ENCODE measurements around the gene DICER1.

Gene DICER1

DNA sequence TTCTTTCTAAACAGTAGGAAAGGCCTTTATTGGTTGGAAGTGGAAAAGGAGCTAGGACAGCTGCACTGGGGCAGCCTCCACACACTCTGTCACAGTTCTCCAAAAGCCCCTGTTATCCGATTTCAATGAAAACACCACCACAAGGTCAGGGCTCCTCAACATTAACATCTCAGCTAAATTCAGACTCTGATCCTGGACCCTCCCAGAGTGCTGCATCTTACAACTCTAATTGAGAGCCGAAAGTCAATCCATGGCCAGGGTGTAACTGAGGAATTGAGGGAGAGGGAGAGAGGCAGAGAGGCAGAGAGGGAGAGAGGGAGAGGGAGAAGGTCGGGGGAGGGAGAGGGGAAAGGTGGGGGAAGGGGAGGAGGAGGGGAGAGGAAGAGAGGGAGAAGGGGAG, 32.1 kb downstream of the DICER1 start:
- no peak for DNase-seq (ENCODE audit: low read depth)

DNA sequence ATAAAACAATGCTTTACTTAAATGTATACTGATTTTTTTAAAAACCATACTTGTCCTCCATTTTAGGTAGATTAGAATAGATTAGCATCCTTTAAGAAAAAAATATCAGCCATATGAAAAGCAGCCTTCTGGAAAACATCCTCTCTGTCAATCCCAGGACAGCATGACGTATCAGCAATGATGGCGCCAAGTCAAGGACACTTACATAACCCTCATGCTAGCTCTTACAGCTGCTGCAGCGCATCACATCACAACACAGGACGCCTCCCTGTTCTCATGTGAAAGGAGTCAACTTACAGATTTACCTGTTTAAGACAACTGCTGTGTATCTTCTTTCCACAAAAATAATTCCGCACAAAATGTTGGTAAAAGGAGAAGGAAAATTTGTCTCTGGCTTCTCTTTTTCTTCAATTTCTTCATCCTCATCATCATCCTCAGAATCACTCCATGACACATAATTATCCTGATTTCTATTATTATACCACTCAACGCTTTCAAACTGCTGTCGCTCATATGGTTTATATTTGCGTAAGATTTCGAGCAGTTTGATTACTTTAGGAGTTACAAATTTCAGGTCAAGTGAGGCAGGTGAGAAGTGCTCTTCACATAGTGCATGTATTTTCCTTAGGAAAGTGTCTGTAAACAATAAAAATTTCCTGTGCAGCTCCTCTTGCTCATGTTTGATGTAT, 33.3 kb downstream of the DICER1 start:
- DNase-seq (ENCODE audit: low read depth): no peak

DNA sequence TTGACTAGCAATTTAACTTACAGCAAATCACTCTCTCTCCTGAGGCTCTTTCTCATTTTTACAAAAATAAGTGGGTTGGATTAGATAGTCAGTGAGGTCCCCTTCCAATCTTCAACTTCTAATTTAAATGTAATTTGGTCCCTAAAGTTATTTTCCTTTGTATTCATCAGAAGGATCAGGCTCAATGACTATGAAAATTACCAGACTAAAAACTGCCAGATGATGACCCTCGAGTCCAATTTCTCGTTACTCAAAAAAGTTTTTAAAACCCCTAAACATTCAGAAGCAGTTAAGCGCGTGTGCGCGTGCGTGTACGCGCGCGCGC, 34.7 kb downstream of the DICER1 start:
- no peak for DNase-seq (ENCODE audit: low read depth)

DNA sequence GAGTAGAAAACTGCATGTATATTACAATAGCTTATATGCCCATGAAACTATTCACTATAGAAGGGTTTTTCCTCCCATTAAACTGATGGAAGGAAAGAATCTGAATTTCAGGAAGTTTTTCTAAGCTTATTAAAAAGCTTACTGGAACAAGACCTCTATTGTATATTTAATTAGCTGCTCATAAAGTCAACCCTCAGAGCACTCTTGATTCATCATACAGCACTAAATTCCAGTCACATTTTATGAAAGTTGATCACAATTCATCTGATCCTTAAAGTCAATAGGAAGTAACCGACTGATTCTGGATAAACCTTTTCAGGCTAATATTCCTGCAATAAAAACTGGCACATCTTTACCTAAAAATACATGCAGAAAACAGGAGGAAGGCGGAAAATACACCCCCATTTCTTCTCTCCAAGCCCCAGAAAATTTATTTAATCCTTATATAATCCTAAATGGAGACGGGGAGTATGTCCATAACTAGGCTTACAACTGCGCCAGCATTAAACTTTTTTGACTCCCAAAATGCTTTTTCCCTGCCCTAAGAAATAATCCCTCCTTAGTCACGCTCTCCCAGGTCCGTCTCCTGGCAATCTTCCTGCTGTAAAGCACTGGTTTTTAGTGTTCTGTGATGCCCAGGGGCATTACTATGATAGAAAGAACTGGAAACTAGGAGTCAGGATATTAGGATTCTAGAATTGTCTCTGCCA, 35.3 kb downstream of the DICER1 start:
- DNase-seq (ENCODE audit: low read depth): no peak

DNA sequence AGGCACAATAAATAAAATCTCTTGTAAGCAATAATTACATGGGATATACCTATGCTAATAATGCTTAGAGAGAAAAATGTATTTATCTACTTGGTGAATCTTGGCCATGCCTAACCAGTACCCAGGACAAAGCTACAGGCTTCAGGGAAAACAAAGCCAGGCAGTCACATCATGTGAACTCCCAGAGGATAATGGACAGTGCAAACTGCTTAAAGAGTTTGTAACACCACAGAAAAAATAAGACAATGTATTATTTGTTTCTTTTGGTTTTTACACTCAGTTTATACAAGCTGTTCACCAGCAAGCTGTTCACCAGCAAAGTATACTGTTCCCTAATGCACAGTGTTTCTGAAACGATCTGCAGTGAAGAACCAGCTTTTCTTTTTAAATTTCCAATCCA, 38.0 kb downstream of the DICER1 start:
- no peak for DNase-seq (ENCODE audit: low read depth)

DNA sequence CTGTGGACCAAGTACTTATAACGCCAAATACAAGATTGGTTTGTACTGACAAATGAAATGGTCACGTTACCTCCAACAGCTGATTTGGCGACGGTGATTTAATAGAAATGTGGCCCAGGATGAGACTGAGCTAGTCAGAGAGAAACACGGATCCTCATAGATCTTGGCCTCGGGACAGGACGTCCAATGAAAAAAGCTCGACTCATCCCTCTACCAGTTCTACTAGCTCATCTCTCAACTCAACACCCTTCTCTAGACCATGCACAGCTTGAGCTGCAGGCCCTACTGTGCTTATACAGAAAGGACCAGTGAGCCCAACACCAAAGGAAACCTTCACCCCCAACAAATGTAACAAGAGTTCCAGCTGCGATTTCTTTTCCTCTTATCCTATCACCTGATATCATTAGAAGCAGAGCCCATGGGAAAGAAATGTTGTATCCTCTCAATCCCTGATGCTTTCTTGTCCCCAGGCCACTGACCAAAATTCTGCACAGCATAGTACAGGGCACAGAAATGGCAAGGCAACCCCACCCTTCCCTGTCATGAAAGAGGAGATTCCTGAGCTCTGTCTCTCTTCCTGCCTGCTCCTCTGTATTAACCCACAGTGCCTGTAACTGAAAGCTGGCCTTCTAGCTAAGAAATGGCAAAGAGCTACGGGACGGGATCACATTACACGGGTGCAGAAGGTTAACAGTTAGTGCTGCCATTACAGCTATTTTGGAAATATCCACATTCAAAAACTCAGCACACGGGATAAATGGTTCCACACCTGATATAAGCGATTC, 39.2 kb downstream of the DICER1 start:
- DNase-seq (ENCODE audit: low read depth): no peak

DNA sequence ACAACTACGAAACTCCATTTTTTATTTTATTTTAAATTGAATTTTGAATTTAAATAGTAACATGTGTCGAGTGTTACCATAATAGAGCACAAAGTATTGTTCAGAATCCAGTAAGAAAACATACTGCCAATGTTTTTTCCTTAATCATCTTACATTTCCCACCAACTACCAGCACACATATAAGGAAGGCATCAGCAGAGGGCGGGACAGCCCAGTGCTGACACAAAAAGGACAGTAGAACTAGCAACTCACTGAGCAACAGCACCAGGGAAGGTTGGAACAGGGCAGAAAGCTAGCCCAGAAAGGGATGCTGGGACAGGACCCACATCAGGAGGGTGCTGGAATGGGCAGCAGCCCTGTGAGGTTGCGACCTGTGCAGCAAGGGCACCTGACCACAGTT, 43.9 kb downstream of the DICER1 start:
- no peak for DNase-seq (ENCODE audit: low read depth)

DNA sequence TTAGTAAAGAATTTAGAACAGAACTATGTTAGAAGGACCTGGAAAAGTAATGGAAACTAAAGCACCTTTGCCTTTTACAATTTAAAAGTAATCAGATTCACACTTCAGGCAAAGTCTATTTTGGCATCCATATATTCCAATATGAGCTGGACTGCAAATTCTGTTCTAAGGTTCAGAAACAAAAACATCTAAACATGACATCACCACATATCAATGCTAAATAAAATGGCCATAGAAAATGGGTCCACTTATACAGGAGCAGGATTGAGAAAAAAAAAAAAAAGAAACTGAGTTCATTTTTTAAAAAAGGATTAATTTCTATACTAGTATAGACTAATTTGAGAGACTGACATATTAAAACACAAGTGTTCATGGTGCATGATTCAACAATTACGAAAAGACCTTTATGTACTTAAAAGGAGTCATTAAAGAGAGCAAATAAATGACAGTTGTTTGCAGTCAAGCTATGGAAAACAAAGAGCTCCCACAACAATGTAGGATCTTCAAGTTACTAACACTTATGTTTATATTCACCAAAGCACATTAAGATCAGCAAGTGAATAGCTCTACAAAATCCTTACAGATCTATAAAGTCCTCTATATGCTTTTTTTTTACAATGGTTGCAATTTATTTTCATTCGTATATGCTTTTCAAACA, 45.7 kb downstream of the DICER1 start:
- DNase-seq (ENCODE audit: low read depth): no peak

DNA sequence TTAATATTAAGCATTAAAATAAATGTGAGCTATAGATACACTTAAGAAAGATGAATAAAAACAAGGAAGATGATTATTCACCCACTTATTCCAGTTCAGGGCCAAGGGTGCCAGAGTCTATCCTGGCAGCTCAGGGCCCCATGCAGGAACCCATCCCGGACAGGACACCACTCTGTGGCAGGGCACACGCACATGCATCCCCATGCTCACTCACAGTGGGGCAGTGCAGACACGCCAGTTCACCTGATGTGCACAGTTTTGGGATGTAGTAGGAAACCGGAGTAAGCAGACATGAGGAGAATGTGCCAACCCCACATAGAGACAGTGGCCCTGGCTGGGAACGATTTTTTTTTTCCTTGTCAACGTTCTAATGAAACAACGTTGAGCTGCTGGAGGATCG, 47.2 kb downstream of the DICER1 start:
- no peak for DNase-seq (ENCODE audit: low read depth)

DNA sequence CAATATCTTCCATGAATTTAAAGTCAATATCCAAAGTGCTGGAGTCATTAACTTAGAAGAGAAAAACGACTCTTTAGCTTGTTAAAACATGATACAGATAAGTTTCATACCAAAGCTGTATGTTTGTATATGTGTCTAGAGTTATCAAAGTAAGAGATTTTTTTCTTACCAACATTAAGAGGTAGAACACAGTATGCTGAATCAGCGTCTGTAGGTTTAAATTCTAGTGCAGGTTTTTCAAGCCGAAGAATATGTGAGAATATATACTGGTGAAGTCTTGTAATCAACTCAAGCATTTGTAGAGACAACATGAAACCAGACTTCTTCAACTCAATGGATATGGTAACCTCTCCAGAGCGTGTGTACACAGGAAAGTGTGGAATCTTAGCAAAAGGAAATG, 49.6 kb downstream of the DICER1 start:
- DNase-seq (ENCODE audit: low read depth): no peak

DNA sequence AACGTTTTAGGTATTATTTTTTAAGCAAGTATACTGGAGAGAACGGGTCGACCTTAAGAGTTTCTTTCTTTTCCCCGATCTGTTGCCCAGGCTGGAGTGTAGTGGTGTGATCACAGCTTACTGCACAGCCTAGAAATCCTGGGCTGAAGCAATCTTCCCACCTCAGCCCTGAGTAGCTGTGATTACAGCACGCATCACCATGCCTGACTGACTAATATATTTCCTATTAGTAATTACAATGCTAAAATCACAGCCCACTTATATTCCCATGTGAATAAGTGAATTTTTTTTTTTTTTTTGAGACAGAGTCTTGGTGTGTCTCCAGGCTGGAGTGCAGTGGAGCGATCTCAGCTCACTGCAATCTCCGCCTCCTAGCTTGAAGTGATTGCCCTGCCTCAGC, 50.4 kb downstream of the DICER1 start:
- DNase-seq (ENCODE audit: low read depth): no peak

DNA sequence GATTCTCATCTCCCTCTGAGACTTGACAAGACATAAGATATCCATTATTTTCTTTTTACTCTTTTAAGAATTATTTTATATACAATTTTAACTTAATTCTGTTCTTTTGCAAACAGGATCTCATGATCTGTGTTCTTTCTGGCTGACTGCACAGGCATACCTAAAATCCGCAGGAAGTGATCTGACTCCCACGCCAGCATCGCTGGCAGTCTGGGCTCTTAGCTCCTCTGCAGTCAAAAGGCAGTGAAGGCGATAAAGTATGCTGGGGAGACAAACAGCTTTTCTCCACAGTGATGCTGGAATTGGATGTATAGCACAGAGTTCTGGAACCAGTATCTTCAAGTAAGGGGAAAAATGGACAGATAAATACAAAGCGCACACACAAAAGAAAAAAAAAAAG, 52.4 kb downstream of the DICER1 start:
- no peak for DNase-seq (ENCODE audit: low read depth)

DNA sequence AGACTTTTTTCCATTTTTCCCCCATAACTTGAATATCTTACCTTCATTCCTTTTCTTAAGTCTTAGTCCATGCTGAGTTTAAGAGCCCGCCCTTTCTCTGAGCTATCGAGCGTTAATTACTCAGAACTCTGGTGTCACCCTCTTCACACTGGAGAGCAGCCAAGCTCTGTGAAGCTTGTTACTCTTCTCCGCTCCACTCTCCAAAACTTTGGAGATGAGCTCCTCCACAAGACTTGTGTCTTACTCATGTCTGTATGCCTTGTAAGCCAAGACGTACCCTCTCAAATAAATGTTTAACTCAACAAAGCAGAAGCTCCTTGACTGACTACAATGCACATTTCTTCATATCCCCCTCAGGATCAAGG, 54.7 kb downstream of the DICER1 start:
- DNase-seq (ENCODE audit: low read depth): no peak

DNA sequence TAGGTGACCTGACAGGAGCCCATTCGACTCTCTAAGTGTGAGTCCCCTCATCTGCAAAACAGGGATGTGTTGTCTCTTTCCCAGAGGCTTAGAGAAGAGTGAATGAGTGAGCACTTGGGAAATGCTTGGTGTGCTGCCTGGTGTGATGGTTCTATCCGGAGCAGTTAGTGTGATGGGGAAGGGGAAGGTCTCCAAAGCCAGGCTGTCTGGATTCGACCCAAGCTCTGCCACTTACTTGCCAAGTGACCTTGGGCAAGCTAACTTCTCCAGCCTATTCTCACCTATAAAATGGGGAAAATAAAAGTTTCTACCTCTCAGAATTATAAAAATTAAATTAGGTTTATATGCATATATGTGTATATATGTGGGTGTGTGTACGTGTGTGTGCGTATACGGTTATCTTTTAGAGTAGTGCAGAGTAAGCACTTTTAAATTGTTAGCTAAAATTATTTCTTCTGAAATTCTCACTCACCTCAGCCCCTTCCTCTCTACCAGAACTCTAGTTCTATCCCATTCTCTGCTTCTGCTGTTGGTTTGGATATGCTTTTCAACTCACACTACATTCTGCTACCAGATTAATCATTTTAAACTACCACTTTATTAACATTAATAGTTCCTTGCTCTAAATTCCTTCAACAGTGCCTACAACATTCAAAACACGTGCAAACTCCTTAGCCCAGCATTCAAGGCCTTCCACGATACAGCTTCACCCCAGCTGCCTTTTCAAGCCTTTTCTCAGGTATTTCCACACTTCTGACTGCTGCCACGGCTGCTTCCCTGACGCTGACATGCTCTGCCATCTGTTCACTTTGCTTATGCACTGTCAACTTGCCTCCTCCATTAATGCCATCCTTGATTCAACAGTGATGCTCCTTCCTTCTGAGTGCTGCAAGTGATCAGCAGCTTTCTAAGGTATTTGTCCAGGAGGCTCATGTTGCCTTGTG, 55.3 kb downstream of the DICER1 start:
- no peak for DNase-seq (ENCODE audit: low read depth)

DNA sequence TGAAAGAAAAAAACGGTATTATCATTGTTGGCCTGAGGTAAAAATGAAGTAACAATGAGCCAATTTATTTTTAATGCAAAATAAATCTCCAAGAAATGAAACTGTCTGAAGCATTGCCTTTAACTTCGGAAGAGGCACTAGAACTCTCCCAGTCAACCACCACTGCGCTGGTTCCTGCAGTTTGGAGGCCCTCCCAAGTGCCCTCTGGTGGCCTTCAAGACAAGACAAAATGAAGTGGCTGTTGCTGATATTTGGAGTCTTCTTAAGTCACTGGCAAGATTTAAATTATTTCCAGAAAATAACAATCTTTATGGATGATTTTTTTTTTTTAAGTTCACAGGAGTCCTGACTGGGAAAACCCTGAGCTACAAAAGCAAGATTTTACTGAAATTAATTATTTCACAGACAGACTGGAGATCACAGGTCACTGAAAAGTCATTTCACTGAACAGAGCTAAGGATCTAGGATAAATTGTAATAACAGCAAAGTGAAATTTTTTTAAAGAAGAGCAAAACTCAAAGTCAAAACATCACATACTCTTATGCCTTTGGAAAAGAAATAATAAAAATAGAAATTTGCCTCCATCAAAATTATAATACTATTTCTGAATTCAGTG, 58.2 kb downstream of the DICER1 start:
- peak; percentile 73 for DNase-seq (ENCODE audit: low read depth)

DNA sequence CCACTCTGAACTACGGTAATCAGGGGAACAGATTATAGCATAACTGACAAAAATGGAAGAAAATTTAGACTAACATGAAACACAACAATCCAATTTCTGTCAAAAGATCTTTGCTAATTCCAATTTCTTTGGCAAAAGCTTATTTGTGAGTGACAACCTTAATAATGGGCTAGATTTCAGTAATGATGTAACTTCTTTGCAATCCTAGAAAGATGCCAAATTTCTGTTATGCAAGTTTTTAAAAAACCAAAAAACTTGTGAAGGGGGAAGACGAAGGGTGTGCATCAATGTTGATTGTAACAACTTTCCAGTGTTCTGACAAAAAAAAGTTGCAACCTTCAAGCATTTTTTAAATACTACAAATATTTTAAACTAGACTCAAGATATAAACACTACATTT, 59.9 kb downstream of the DICER1 start:
- no peak for DNase-seq (ENCODE audit: low read depth)

DNA sequence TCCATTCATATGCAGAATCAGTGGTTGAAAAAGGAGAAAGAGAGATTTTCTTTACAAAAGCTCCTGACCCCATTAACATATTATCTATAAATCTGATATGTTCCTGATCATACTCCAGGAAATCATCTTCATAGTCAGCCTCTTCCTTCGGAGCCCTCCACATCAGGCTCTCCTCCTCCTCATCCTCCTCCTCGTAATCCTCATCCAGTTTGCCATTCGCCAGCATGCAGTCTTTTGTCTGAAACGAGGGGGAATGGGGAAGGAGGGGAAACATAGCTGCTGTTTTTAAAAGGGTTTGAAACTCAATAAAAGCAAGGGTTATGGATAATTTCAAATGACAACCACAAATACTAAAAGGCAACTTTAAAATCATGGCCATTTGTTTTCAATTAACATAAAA, 60.9 kb downstream of the DICER1 start:
- DNase-seq (ENCODE audit: low read depth): no peak

DNA sequence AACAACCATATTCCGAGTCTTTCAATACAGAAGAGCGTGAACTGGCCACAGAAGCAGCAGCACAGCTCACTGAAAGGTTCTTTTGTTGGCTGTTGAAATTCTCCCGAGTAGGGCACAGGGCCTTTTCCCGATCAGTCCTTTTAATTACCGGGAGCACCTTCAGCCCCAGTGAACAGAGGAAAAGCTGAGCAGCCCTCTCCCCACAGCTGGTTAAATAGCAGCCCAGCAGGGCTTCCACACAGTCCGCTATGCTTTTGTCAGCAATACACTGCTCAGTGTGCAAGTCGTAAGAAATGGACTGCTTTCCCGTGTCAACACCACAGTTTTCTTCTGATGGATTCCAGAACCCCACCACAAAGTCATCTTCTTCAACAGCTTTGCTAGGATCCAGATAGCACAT, 61.3 kb downstream of the DICER1 start:
- no peak for DNase-seq (ENCODE audit: low read depth)

DNA sequence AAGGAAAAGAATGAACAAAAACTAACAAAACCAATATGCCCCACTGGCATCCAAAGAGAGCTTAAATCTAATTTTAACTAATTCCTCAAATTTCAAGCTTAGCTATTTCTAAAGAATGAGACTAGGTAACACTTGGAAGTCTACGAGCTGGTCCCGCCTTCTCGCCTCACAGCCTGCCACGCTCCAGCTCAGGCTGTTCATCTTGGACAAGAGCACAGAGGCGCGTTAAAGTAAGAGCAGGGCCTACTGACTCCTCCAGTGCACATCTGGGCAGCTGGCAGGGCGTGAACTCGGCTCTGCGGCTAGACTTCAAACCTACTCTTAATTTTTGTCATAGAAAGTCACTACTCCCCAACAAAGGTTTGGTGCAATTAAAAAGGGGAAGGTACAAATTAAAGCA, 64.6 kb downstream of the DICER1 start:
- DNase-seq (ENCODE audit: low read depth): no peak

DNA sequence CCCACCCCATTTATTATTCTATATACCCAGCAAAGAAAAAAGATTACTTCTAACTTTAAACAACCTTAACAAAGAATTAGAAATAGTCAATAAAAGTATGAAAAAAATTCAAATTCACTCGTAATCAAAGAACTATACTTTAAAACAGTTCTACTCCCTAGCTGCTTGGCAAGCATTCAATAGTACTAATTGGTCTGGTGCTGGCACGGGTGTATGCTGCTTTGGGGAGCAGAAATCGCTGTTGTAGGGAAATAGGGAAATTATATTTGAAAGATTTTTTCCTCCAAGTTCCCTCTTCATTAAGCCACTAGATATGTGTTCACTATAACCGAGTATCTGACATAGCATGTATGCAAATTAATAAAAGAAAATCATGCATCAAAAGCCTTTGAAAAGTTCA, 65.7 kb downstream of the DICER1 start:
- no peak for DNase-seq (ENCODE audit: low read depth)

DNA sequence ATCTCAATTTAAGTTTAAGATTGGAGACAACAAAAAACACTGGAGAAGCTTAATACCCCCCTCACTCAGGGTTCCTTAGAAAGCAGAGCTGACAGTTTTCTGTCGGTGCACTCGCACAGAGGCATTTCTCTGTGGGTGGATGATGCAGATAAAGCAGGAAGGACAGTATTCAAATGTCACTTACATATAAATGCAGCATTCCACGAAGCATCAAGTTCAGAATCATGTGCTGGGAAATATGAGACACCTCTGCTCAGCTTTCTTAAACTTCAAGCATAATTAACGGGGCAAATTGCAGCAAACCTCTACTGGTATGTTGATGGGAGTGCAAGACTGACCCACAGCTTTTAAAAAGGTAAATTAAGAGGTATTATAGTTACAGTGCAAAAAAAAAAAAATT, 68.7 kb downstream of the DICER1 start:
- no peak for DNase-seq (ENCODE audit: low read depth)
